Epithelial cell of esophagus (primary cell): ENCODE results near the gene ASB10.

Source experiments
- DNase-seq: peaks from one replicate; pipeline ENCODE4 v3.0.0; 2010; ENCODE audit warnings: low read depth
- H3K4me3 ChIP-seq: 2 replicates; pipeline ENCODE4 v1.5.1; 2011; ENCODE audit warnings: mild to moderate bottlenecking, low read length, control low read depth
- CTCF ChIP-seq: IDR thresholded peaks from 2 replicates; pipeline ENCODE4 v1.5.1; 2011; ENCODE audit warnings: low read depth, mild to moderate bottlenecking, low read length, control low read depth, inconsistent platforms; ENCODE audit not compliant: insufficient read depth; ENCODE audit errors: missing control alignments

ASB10 gene

GRCh38 chr7:151232091-151232916 lies 45.3 kb upstream of the ASB10 start, which contains the start of gene CHPF2:
CHPF2 (plus strand) TSS chr7:151232483; CDS start chr7:151234012, 1,529 bp downstream.
- TF ChIP-seq CTCF = no peak
- peak within 1 kb of the TSS; percentile 94 for H3K4me3 ChIP-seq
- peak; percentile 91 for DNase-seq

- no peak for TF ChIP-seq CTCF
- DNase-seq = no peak
- H3K4me3 ChIP-seq = no peak overlapping the region
Measured at GRCh38 chr7:151231080-151231479, 44.0 kb upstream of the ASB10 start.

DNA sequence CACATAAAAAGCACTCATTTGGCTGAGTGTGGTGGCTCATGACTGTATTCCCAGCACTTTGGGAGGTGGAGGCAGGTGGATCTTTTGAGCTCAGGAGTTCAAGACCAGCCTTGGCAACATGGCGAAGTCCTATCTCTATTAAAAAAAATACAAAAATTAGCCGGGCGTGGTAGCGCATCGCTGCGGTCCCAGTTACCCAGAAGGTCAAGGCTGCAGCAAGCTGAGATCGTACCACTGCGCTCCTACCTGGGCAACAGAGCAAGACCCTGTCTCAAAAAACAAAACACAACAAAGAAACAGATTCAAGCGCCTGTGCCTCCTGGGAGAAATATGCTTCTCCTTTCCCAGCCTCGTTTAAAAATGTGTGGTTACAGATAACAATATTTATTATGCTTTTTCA lies 42.2 kb upstream of the ASB10 start:
- DNase-seq = no peak

GRCh38 chr7:151228024-151228866 lies 41.2 kb upstream of the ASB10 start:
- H3K4me3 ChIP-seq = peak overlapping the region; percentile 85
- TF ChIP-seq CTCF = no peak

More for the DNA sequence above, 42.2 kb upstream of the ASB10 start:
- H3K4me3 ChIP-seq = no peak overlapping the region
- TF ChIP-seq CTCF = no peak

GRCh38 chr7:151226875-151227782 lies 40.1 kb upstream of the ASB10 start, which contains the start of gene ABCF2:
ABCF2 (minus strand) TSS chr7:151227205; CDS start chr7:151226458, 747 bp downstream.
- H3K4me3 ChIP-seq = peak within 1 kb of the TSS; percentile 85
- peak; percentile 99 for DNase-seq
- no peak for TF ChIP-seq CTCF

More at GRCh38 chr7:151228024-151228866, 41.2 kb upstream of the ASB10 start:
- DNase-seq = peak; percentile 26

DNA sequence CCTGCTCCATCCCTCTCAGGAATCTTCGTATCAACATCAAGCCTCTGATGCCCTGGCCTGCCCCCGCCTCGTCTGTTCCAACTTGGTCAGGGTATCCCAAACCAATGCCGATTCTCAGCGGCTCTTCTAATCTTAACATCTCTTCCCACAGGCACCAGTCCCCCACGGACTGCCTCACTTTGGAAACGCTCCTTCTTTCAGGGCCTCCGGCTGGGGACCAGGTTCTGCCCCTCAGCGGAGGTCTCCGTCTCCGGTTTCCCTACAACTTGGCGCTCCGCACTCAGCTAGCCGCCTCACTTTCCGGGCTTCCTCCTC lies 39.5 kb upstream of the ASB10 start:
- peak overlapping the region; percentile 85 for H3K4me3 ChIP-seq
- no peak for DNase-seq
- TF ChIP-seq CTCF = no peak
